ENCODE measurements around the gene COL19A1. TPM values are rescaled to one million over a fixed set of nuclear protein-coding genes. Genes with fewer than 3 reads are reported as not detected.

The COL19A1 gene
- total and polyA plus RNA-seq, 9 of the 15 experiments (the other 6 are each of a cell fraction or from before 2014, with no cell fraction given), result not detected

DNA sequence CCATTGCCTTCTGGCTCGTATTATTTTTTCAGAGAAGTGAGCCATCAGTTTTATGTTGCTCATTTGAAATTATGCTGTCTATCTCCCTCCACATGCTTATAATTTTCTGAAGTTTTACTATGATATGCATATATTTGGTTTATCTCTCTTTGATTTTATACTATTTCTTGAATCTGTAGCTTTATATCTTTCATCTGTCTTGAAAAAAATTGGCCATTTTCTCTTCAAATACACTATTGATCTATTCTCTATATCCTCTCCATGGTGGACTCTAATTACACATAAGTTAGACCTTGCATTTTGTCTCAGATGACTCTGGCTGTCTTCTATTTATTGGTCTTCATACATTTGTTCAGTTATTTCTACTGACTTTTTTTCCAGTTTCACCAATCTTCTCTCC is 13.7 kb upstream of the COL19A1 start:
- H4K20me1 ChIP-seq (replicated peaks; ENCODE audit: control insufficient read depth, insufficient read depth, low read length), result no peaks in the 10 kb centered on the region
- FAIRE-seq (no peak), ATAC-seq (no peak), DNase-seq (ENCODE audit: extremely low read depth in 1 of 4, low spot score in 3 of 4) (no peak)
- no peak overlapping the region for H2AFZ ChIP-seq (ENCODE audit: low read depth, low read length)
- no peak overlapping the region for H3K4me2 ChIP-seq (ENCODE audit: insufficient read depth, low read length)
- intact Hi-C loops (cut with micrococcal nuclease) (no loop called here), in situ Hi-C loops (cut with MboI) (no loop called here)
- POLR2A ChIA-PET, result no interaction called here
- BruUV-seq (replicated peaks), result no TSS peak
- no peak overlapping the region for H3K4me3 ChIP-seq
- no peaks in the 10 kb centered on the region for H3K36me3 ChIP-seq (ENCODE audit: control insufficient read depth, insufficient read depth, low read length)
- H3K27ac ChIP-seq (ENCODE audit: extremely low read depth, low read depth, low read length), result no peak overlapping the region
- TF ChIP-seq OTX1 (CRISPR knock-in tag; IDR thresholded peaks at IDR 0.05) (no peak), ZNF695 (CRISPR knock-in tag; IDR thresholded peaks at IDR 0.05) (no peak), MAZ (CRISPR knock-in tag; conservative IDR thresholded peaks at IDR 0.05 in 1 of 2, IDR thresholded peaks at IDR 0.05 in 1 of 2) (no peak), MECOM (CRISPR knock-in tag; IDR thresholded peaks at IDR 0.05) (no peak), ASH1L (IDR thresholded peaks at IDR 0.05; ENCODE audit: borderline replicate concordance, low read depth, partially characterized antibody) (no peak), ATF1 (CRISPR knock-in tag; IDR thresholded peaks at IDR 0.05) (no peak), ATF1 (tag; IDR thresholded peaks at IDR 0.05) (no peak), ZNF134 (CRISPR knock-in tag; conservative IDR thresholded peaks at IDR 0.05) (no peak), ZNF175 (CRISPR knock-in tag; IDR thresholded peaks at IDR 0.05; ENCODE audit: low read depth) (no peak)
- TF ChIP-seq, protein P1, sequence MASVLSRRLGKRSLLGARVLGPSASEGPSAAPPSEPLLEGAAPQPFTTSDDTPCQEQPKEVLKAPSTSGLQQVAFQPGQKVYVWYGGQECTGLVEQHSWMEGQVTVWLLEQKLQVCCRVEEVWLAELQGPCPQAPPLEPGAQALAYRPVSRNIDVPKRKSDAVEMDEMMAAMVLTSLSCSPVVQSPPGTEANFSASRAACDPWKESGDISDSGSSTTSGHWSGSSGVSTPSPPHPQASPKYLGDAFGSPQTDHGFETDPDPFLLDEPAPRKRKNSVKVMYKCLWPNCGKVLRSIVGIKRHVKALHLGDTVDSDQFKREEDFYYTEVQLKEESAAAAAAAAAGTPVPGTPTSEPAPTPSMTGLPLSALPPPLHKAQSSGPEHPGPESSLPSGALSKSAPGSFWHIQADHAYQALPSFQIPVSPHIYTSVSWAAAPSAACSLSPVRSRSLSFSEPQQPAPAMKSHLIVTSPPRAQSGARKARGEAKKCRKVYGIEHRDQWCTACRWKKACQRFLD (CRISPR knock-in tag; IDR thresholded peaks at IDR 0.05), result no peak
- TF ChIP-seq, protein P2, sequence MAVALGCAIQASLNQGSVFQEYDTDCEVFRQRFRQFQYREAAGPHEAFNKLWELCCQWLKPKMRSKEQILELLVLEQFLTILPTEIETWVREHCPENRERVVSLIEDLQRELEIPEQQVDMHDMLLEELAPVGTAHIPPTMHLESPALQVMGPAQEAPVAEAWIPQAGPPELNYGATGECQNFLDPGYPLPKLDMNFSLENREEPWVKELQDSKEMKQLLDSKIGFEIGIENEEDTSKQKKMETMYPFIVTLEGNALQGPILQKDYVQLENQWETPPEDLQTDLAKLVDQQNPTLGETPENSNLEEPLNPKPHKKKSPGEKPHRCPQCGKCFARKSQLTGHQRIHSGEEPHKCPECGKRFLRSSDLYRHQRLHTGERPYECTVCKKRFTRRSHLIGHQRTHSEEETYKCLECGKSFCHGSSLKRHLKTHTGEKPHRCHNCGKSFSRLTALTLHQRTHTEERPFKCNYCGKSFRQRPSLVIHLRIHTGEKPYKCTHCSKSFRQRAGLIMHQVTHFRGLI (CRISPR knock-in tag; IDR thresholded peaks at IDR 0.05), result no peak
- no peaks in the 10 kb centered on the region for H3K4me1 ChIP-seq (replicated peaks in 1 of 2; ENCODE audit: control insufficient read depth in 2 of 2, insufficient read depth in 2 of 2, low read length in 2 of 2)
- no peaks in the 10 kb centered on the region for H3K9me1 ChIP-seq (ENCODE audit: control insufficient read depth, insufficient read depth, low read length)
- H3K27me3 ChIP-seq (ENCODE audit: control insufficient read depth in 2 of 2, insufficient read depth in 2 of 2, low read length in 2 of 2), result no peaks in the 10 kb centered on the region
- H3K79me2 ChIP-seq (ENCODE audit: control insufficient read depth, insufficient read depth, low read length), result no peaks in the 10 kb centered on the region
- no peaks in the 10 kb centered on the region for H3K9me3 ChIP-seq (replicated peaks; ENCODE audit: control insufficient read depth, insufficient read depth, low read depth, low read length)
- CTCF ChIA-PET (ENCODE audit: low intra/inter-chr PET ratio), result no interaction called here
- WGBS (ENCODE audit: insufficient coverage, low coverage, missing lambda C conversion rate), result 0% methylated on average over 1 of the region's 1 CpG
- H3K9ac ChIP-seq (ENCODE audit: insufficient read depth in 1 of 2, low read depth in 2 of 2, low read length in 2 of 2), result no peak overlapping the region
